Ovary (tissue), 3 donors: ENCODE results near the gene HMG20B.

Experiments
- EP300 ChIP-seq: sonication (generic); formaldehyde crosslinking; IDR thresholded peaks from one replicate; pipeline ENCODE4 v1.6.1; 2017; ENCODE audit warnings: antibody characterized with exemption
- TF ChIP-seq, protein P1 (sequence below), 3 donors: fragments of 450-650 bp in 2 of 3; fragments of 200-600 bp in 1 of 3; IDR thresholded peaks; one replicate each; pipeline versions ENCODE4 v1.5.1 to v1.8.0; 2016 to 2022; ENCODE audit warnings: antibody characterized with exemption in 3 of 3, mild to moderate bottlenecking in 1 of 3
- donor health status: DM: no; HTN: no; CAD: no.

GRCh38 chr19:3547301-3547731 is 25.4 kb upstream of the HMG20B start:
- TF ChIP-seq, protein P1, sequence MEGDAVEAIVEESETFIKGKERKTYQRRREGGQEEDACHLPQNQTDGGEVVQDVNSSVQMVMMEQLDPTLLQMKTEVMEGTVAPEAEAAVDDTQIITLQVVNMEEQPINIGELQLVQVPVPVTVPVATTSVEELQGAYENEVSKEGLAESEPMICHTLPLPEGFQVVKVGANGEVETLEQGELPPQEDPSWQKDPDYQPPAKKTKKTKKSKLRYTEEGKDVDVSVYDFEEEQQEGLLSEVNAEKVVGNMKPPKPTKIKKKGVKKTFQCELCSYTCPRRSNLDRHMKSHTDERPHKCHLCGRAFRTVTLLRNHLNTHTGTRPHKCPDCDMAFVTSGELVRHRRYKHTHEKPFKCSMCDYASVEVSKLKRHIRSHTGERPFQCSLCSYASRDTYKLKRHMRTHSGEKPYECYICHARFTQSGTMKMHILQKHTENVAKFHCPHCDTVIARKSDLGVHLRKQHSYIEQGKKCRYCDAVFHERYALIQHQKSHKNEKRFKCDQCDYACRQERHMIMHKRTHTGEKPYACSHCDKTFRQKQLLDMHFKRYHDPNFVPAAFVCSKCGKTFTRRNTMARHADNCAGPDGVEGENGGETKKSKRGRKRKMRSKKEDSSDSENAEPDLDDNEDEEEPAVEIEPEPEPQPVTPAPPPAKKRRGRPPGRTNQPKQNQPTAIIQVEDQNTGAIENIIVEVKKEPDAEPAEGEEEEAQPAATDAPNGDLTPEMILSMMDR (IDR thresholded peaks at IDR 0.05) = peak in 1 of 3 donors; percentile 11
- no peak for TF ChIP-seq EP300
